Measurements from ENCODE around the gene KIF26A.

GRCh38 chr14:104096318-104096717 is 42.1 kb upstream of the KIF26A start:
- TF ChIP-seq EP300 (IDR thresholded peaks at IDR 0.05), result no peak
- no peak for TF ChIP-seq CTCF (IDR thresholded peaks at IDR 0.05)

All from esophagus muscularis mucosa (tissue), 3 donors.